EH (cell line): ENCODE measurements around the gene RPE65.
A peak's percentile ranks its signal among the peaks of the same experiment; 100 is the strongest.
"Not testable (repeated sequence)": the region's sequence is repeated elsewhere in the genome, so short reads cannot be mapped to it uniquely, and the experiment has no call there.

Source experiments
- DNase-seq: peaks from one replicate; pipeline ENCODE4 v3.0.0-alpha.2; 2015; ENCODE audit warnings: low read depth

Gene RPE65

GRCh38 chr1:68453060-68453670, 3.4 kb upstream of the RPE65 start:
- DNase-seq: peak; percentile 18

GRCh38 chr1:68448365-68448764, 1.4 kb downstream of the RPE65 start:
- DNase-seq: no peak

- no peak for DNase-seq
Measured at GRCh38 chr1:68445709-68446108, 4.0 kb downstream of the RPE65 start.

GRCh38 chr1:68442822-68443556, 6.8 kb downstream of the RPE65 start:
- DNase-seq: peak; percentile 61

GRCh38 chr1:68442006-68442405, 7.7 kb downstream of the RPE65 start:
- peak; percentile 10 for DNase-seq

GRCh38 chr1:68438310-68438709, 11.4 kb downstream of the RPE65 start:
- no peak for DNase-seq

GRCh38 chr1:68433395-68433794, 16.4 kb downstream of the RPE65 start:
- no peak for DNase-seq

GRCh38 chr1:68431076-68431475, 18.7 kb downstream of the RPE65 start:
- DNase-seq: no peak

- DNase-seq: no peak
Measured at GRCh38 chr1:68429233-68429808, 20.4 kb downstream of the RPE65 start.

- peak; percentile 28 for DNase-seq
Measured at GRCh38 chr1:68426594-68426993, 23.2 kb downstream of the RPE65 start.

GRCh38 chr1:68421350-68421749, 28.4 kb downstream of the RPE65 start:
- no peak for DNase-seq

- peak; percentile 34 for DNase-seq
Measured at GRCh38 chr1:68409426-68409825, 40.3 kb downstream of the RPE65 start.

GRCh38 chr1:68401506-68401905, 48.2 kb downstream of the RPE65 start:
- no peak for DNase-seq

- DNase-seq: not testable (repeated sequence)
Measured at GRCh38 chr1:68395575-68395974, 54.2 kb downstream of the RPE65 start.

- not testable (repeated sequence) for DNase-seq
Measured at GRCh38 chr1:68392474-68392873, 57.3 kb downstream of the RPE65 start.

GRCh38 chr1:68385798-68386524, 63.8 kb downstream of the RPE65 start:
- not testable (repeated sequence) for DNase-seq

- DNase-seq: peak; percentile 91
Measured at GRCh38 chr1:68384872-68385411, 64.8 kb downstream of the RPE65 start.

- DNase-seq: peak; percentile 100
Measured at GRCh38 chr1:68384321-68384813, 65.4 kb downstream of the RPE65 start.

- DNase-seq: no peak
Measured at GRCh38 chr1:68383092-68383491, 66.7 kb downstream of the RPE65 start.

GRCh38 chr1:68379085-68379478, 70.7 kb downstream of the RPE65 start:
- peak; percentile 44 for DNase-seq
